GM21515 (cell line): ENCODE results near the gene VENTX.

Experiments used
- ATAC-seq: cut with Tn5 transposase; IDR thresholded peaks from one replicate; pipeline ENCODE4 v1.9.1; 2021; ENCODE audit not compliant: unreplicated experiment

The VENTX gene

GRCh38 chr10:133201948-133202725, 35.5 kb upstream of the VENTX start:
- no peak for ATAC-seq

- ATAC-seq = no peak
These were observed 34.6 kb upstream of the VENTX start for GRCh38 chr10:133202778-133203651.

- no peak for ATAC-seq
These were observed 33.9 kb upstream of the VENTX start for GRCh38 chr10:133203652-133204195.

GRCh38 chr10:133204226-133205015, 33.2 kb upstream of the VENTX start:
- ATAC-seq = no peak

- ATAC-seq = no peak
These were observed 32.5 kb upstream of the VENTX start for GRCh38 chr10:133205146-133205545.

- no peak for ATAC-seq
These were observed 31.2 kb upstream of the VENTX start for GRCh38 chr10:133206356-133207040.

- no peak for ATAC-seq
These were observed 30.5 kb upstream of the VENTX start for GRCh38 chr10:133207041-133207600.

GRCh38 chr10:133207627-133208026, 30.0 kb upstream of the VENTX start:
- no peak for ATAC-seq

- no peak for ATAC-seq
These were observed 29.2 kb upstream of the VENTX start for GRCh38 chr10:133208466-133208865.

- no peak for ATAC-seq
These were observed 28.5 kb upstream of the VENTX start for GRCh38 chr10:133209117-133209516.

GRCh38 chr10:133209641-133210040, 28.0 kb upstream of the VENTX start:
- ATAC-seq = no peak

GRCh38 chr10:133210398-133211140, 27.1 kb upstream of the VENTX start:
- no peak for ATAC-seq

- ATAC-seq = no peak
These were observed 26.4 kb upstream of the VENTX start for GRCh38 chr10:133211141-133211830.

GRCh38 chr10:133211959-133212852, 25.4 kb upstream of the VENTX start:
- ATAC-seq = no peak

- no peak for ATAC-seq
These were observed 24.7 kb upstream of the VENTX start for GRCh38 chr10:133212853-133213494.

- no peak for ATAC-seq
These were observed 23.8 kb upstream of the VENTX start for GRCh38 chr10:133213641-133214467.
